Muscle layer of duodenum (tissue), 2 donors: ENCODE results near the gene AFF1.

Experiments
- H3K27ac ChIP-seq: one replicate; pipeline ENCODE4 v1.7.0; 2013; ENCODE audit warnings: mild to moderate bottlenecking, low read length
- H3K27me3 ChIP-seq: one replicate; pipeline ENCODE4 v1.7.0; 2013; ENCODE audit warnings: low read depth, mild to moderate bottlenecking, control low read depth, low read length
- H3K36me3 ChIP-seq, 2 donors: one replicate each; pipeline ENCODE4 v1.7.0; 2013; ENCODE audit warnings: low read length in 2 of 2, control low read depth in 1 of 2, mild to moderate bottlenecking in 1 of 2; ENCODE audit not compliant: insufficient read depth in 2 of 2, control insufficient read depth in 1 of 2
- H3K4me1 ChIP-seq, 2 donors: one replicate each; pipeline ENCODE4 v1.7.0; 2013; ENCODE audit warnings: low read length in 2 of 2, mild to moderate bottlenecking in 2 of 2, control low read depth in 1 of 2, moderate library complexity in 1 of 2; ENCODE audit not compliant: insufficient read depth in 2 of 2, control insufficient read depth in 1 of 2
- H3K4me3 ChIP-seq, 2 donors: one replicate each; pipeline ENCODE4 v1.7.0; 2013; ENCODE audit warnings: low read length in 2 of 2, low read depth in 1 of 2, mild to moderate bottlenecking in 1 of 2
- H3K9me3 ChIP-seq, 2 donors: one replicate each; pipeline ENCODE4 v1.7.0; 2013; ENCODE audit warnings: low read length in 2 of 2, control low read depth in 1 of 2, mild to moderate bottlenecking in 1 of 2; ENCODE audit not compliant: control insufficient read depth in 1 of 2
- donor health status: healthy.

Gene AFF1

GRCh38 chr4:87185146-87185870, 250.5 kb downstream of the AFF1 start:
- H3K9me3 ChIP-seq, result no peaks in the 10 kb centered on the region
- no peak overlapping the region for H3K27ac ChIP-seq
- no peaks in the 10 kb centered on the region for H3K36me3 ChIP-seq
- no peaks in the 10 kb centered on the region for H3K27me3 ChIP-seq
- H3K4me3 ChIP-seq, result no peak overlapping the region
- no peaks in the 10 kb centered on the region for H3K4me1 ChIP-seq

- Histone ChIP-seq H3K9me3 (no peaks in the 10 kb centered on the region), H3K4me3 (no peak overlapping the region), H3K4me1 (no peaks in the 10 kb centered on the region), H3K27ac (no peak overlapping the region), H3K27me3 (no peaks in the 10 kb centered on the region), H3K36me3 (no peaks in the 10 kb centered on the region)
These were observed 253.2 kb downstream of the AFF1 start for GRCh38 chr4:87188048-87188447.

- H3K27me3 ChIP-seq, result no peaks in the 10 kb centered on the region
- no peaks in the 10 kb centered on the region for H3K4me1 ChIP-seq
- no peak overlapping the region for H3K27ac ChIP-seq
- H3K9me3 ChIP-seq, result no peaks in the 10 kb centered on the region
- no peak overlapping the region for H3K4me3 ChIP-seq
- no peaks in the 10 kb centered on the region for H3K36me3 ChIP-seq
These were observed 254.1 kb downstream of the AFF1 start for GRCh38 chr4:87188932-87189331.
